ENCODE data around the gene FUCA2.
A peak's percentile ranks its signal among the peaks of the same experiment; 100 is the strongest.

The FUCA2 gene

DNA sequence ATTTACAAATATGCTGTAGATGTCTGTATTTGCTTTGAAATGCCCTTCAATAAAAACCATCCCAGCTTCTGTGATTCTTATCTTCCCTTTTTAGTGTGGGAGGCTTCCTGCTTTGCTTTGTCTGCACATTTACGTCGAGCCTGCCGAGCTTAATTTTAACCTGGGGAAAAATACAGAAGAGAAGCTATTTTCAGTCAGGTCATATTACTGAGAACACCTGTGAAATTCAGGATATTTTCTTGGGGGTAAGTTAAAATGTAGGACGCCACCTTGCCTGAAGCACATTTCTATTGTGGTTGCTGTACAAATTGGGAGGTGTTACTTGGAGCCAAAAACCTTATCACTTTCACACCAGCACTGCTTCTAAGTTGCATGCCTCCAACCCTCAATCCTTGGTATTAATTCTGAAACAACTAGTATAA lies 43.6 kb upstream of the FUCA2 start:
- TF ChIP-seq ZNF70 (CRISPR knock-in tag; IDR thresholded peaks at IDR 0.05) (no peak), ZC3H10 (CRISPR knock-in tag; IDR thresholded peaks at IDR 0.05) (no peak), ZNF565 (CRISPR knock-in tag; conservative IDR thresholded peaks at IDR 0.05; ENCODE audit: low read depth) (0 out of 2 replicates have a peak, but pooled peaks have one; percentile 2)
- TF ChIP-seq, protein P1, sequence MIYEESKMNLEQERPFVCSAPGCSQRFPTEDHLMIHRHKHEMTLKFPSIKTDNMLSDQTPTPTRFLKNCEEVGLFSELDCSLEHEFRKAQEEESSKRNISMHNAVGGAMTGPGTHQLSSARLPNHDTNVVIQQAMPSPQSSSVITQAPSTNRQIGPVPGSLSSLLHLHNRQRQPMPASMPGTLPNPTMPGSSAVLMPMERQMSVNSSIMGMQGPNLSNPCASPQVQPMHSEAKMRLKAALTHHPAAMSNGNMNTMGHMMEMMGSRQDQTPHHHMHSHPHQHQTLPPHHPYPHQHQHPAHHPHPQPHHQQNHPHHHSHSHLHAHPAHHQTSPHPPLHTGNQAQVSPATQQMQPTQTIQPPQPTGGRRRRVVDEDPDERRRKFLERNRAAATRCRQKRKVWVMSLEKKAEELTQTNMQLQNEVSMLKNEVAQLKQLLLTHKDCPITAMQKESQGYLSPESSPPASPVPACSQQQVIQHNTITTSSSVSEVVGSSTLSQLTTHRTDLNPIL (CRISPR knock-in tag; IDR thresholded peaks at IDR 0.05; ENCODE audit: low read depth), result no peak
- TF ChIP-seq, protein P2, sequence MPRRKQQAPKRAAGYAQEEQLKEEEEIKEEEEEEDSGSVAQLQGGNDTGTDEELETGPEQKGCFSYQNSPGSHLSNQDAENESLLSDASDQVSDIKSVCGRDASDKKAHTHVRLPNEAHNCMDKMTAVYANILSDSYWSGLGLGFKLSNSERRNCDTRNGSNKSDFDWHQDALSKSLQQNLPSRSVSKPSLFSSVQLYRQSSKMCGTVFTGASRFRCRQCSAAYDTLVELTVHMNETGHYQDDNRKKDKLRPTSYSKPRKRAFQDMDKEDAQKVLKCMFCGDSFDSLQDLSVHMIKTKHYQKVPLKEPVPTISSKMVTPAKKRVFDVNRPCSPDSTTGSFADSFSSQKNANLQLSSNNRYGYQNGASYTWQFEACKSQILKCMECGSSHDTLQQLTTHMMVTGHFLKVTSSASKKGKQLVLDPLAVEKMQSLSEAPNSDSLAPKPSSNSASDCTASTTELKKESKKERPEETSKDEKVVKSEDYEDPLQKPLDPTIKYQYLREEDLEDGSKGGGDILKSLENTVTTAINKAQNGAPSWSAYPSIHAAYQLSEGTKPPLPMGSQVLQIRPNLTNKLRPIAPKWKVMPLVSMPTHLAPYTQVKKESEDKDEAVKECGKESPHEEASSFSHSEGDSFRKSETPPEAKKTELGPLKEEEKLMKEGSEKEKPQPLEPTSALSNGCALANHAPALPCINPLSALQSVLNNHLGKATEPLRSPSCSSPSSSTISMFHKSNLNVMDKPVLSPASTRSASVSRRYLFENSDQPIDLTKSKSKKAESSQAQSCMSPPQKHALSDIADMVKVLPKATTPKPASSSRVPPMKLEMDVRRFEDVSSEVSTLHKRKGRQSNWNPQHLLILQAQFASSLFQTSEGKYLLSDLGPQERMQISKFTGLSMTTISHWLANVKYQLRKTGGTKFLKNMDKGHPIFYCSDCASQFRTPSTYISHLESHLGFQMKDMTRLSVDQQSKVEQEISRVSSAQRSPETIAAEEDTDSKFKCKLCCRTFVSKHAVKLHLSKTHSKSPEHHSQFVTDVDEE (CRISPR knock-in tag; IDR thresholded peaks at IDR 0.05), result no peak
- ATAC-seq, result peak; percentile 41

DNA sequence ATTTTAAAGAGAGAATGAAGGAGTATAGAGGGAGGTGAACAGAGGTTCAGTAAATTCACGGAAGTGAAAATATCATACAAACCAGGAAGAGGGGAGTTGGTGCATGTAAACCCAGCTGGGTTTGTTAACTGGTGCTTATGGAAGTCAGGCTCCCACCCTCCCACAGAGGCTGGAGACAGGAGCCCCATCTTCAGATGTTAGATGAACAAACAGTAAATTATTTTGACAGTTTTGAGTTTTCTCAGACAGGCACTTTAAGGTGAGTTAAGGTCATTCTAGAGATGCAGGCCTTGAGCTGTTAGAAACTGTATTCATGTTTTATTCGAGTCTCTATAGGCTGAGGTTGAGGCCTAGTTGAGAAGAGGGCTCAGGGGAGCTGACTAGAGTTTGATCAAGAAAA lies 41.8 kb upstream of the FUCA2 start:
- no peak for ATAC-seq
- TF ChIP-seq, protein P1 (CRISPR knock-in tag; IDR thresholded peaks at IDR 0.05; ENCODE audit: low read depth), result no peak
- TF ChIP-seq ZNF70 (CRISPR knock-in tag; IDR thresholded peaks at IDR 0.05) (no peak), ZNF8 (CRISPR knock-in tag; IDR thresholded peaks at IDR 0.05) (no peak), TOX (CRISPR knock-in tag; IDR thresholded peaks at IDR 0.05; ENCODE audit: borderline replicate concordance) (no peak), PPARA (CRISPR knock-in tag; IDR thresholded peaks at IDR 0.05; ENCODE audit: borderline replicate concordance) (no peak), SNAI2 (CRISPR knock-in tag; IDR thresholded peaks at IDR 0.05) (no peak), ESRRG (CRISPR knock-in tag; IDR thresholded peaks at IDR 0.05) (no peak)
- TF ChIP-seq, protein P3, sequence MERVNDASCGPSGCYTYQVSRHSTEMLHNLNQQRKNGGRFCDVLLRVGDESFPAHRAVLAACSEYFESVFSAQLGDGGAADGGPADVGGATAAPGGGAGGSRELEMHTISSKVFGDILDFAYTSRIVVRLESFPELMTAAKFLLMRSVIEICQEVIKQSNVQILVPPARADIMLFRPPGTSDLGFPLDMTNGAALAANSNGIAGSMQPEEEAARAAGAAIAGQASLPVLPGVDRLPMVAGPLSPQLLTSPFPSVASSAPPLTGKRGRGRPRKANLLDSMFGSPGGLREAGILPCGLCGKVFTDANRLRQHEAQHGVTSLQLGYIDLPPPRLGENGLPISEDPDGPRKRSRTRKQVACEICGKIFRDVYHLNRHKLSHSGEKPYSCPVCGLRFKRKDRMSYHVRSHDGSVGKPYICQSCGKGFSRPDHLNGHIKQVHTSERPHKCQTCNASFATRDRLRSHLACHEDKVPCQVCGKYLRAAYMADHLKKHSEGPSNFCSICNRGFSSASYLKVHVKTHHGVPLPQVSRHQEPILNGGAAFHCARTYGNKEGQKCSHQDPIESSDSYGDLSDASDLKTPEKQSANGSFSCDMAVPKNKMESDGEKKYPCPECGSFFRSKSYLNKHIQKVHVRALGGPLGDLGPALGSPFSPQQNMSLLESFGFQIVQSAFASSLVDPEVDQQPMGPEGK (CRISPR knock-in tag; IDR thresholded peaks at IDR 0.05; ENCODE audit: borderline replicate concordance), result no peak
- TF ChIP-seq, protein P4, sequence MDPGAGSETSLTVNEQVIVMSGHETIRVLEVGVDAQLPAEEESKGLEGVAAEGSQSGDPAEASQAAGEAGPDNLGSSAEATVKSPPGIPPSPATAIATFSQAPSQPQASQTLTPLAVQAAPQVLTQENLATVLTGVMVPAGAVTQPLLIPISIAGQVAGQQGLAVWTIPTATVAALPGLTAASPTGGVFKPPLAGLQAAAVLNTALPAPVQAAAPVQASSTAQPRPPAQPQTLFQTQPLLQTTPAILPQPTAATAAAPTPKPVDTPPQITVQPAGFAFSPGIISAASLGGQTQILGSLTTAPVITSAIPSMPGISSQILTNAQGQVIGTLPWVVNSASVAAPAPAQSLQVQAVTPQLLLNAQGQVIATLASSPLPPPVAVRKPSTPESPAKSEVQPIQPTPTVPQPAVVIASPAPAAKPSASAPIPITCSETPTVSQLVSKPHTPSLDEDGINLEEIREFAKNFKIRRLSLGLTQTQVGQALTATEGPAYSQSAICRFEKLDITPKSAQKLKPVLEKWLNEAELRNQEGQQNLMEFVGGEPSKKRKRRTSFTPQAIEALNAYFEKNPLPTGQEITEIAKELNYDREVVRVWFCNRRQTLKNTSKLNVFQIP (CRISPR knock-in tag; IDR thresholded peaks at IDR 0.05; ENCODE audit: borderline replicate concordance, low read depth), result no peak
- TF ChIP-seq, protein P2 (CRISPR knock-in tag; IDR thresholded peaks at IDR 0.05), result no peak

DNA sequence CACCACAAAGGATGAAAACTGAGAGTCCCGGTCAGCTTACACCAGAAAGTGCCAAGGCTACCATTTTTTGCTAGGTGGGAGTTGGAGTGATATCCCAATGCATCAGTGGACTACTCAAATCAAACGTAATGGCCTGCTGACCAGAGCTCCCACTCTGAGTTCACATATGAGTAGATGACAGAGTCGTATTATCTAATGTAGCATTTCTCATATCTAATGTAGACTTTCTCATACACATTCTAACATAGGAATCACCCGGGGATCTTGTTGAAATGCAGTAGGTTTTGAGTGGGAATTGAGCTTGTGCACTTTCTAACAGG lies 38.4 kb upstream of the FUCA2 start:
- TF ChIP-seq ISL1 (CRISPR knock-in tag; IDR thresholded peaks at IDR 0.05) (no peak), CSDC2 (CRISPR knock-in tag; IDR thresholded peaks at IDR 0.05) (no peak), TOX (CRISPR knock-in tag; IDR thresholded peaks at IDR 0.05; ENCODE audit: borderline replicate concordance) (no peak), ARNTL (CRISPR knock-in tag; IDR thresholded peaks at IDR 0.05; ENCODE audit: borderline replicate concordance, low read depth) (no peak), ZNF70 (CRISPR knock-in tag; IDR thresholded peaks at IDR 0.05) (no peak), BACH2 (CRISPR knock-in tag; IDR thresholded peaks at IDR 0.05; ENCODE audit: borderline replicate concordance) (no peak), TCF4 (CRISPR knock-in tag; IDR thresholded peaks at IDR 0.05; ENCODE audit: borderline replicate concordance) (no peak), ZNF8 (CRISPR knock-in tag; IDR thresholded peaks at IDR 0.05) (no peak), ZFP30 (CRISPR knock-in tag; IDR thresholded peaks at IDR 0.05) (no peak), PPARA (CRISPR knock-in tag; IDR thresholded peaks at IDR 0.05; ENCODE audit: borderline replicate concordance) (no peak), ZFP3 (CRISPR knock-in tag; IDR thresholded peaks at IDR 0.05) (no peak)
- TF ChIP-seq, protein P1 (CRISPR knock-in tag; IDR thresholded peaks at IDR 0.05; ENCODE audit: low read depth), result no peak
- no peak for ATAC-seq

Data from SK-N-SH treated with all-trans-retinoic acid at 6 μM for 48 hours (cell line).